Measurements from ENCODE around the gene PDGFB.

The PDGFB gene

GRCh38 chr22:39238966-39239505 lies 5.7 kb downstream of the PDGFB start:
- FAIRE-seq = no peak

GRCh38 chr22:39238561-39238960 lies 6.2 kb downstream of the PDGFB start:
- no peak for FAIRE-seq

- FAIRE-seq = no peak
Observed at GRCh38 chr22:39238101-39238466, 6.7 kb downstream of the PDGFB start.

- FAIRE-seq = no peak
Observed at GRCh38 chr22:39237318-39238100, 7.3 kb downstream of the PDGFB start.

GRCh38 chr22:39236321-39237317 lies 8.2 kb downstream of the PDGFB start:
- FAIRE-seq = no peak

- no peak for FAIRE-seq
Observed at GRCh38 chr22:39234867-39235687, 9.7 kb downstream of the PDGFB start.

GRCh38 chr22:39234472-39234787 lies 10.4 kb downstream of the PDGFB start:
- FAIRE-seq = no peak

GRCh38 chr22:39233710-39234471 lies 10.9 kb downstream of the PDGFB start:
- no peak for FAIRE-seq

GRCh38 chr22:39232806-39233709 lies 11.7 kb downstream of the PDGFB start:
- no peak for FAIRE-seq

- no peak for FAIRE-seq
Observed at GRCh38 chr22:39232246-39232645, 12.5 kb downstream of the PDGFB start.

- FAIRE-seq = no peak
Observed at GRCh38 chr22:39231197-39231950, 13.4 kb downstream of the PDGFB start.

GRCh38 chr22:39230261-39231196 lies 14.3 kb downstream of the PDGFB start:
- no peak for FAIRE-seq

- FAIRE-seq = no peak
Observed at GRCh38 chr22:39229688-39230260, 15.0 kb downstream of the PDGFB start.

- FAIRE-seq = no peak
Observed at GRCh38 chr22:39229075-39229474, 15.7 kb downstream of the PDGFB start.

GRCh38 chr22:39227542-39228272 lies 17.1 kb downstream of the PDGFB start:
- no peak for FAIRE-seq

GRCh38 chr22:39226353-39226752 lies 18.4 kb downstream of the PDGFB start:
- no peak for FAIRE-seq

- FAIRE-seq = no peak
Observed at GRCh38 chr22:39225591-39225990, 19.2 kb downstream of the PDGFB start.

- no peak for FAIRE-seq
Observed at GRCh38 chr22:39224550-39224949, 20.2 kb downstream of the PDGFB start.
